IPS-18c (cell line): ENCODE results near the gene TAF4.

Source experiments
- H3K4me3 ChIP-seq: 2 replicates; pipeline ENCODE4 v1.7.0; 2013; ENCODE audit warnings: low read depth, mild to moderate bottlenecking, low read length, moderate library complexity; ENCODE audit not compliant: insufficient read depth
- H3K9me3 ChIP-seq: one replicate; pipeline ENCODE4 v1.6.1; 2013; ENCODE audit warnings: mild to moderate bottlenecking, low read length, moderate library complexity; ENCODE audit not compliant: control insufficient read depth, insufficient read depth

Gene TAF4

DNA sequence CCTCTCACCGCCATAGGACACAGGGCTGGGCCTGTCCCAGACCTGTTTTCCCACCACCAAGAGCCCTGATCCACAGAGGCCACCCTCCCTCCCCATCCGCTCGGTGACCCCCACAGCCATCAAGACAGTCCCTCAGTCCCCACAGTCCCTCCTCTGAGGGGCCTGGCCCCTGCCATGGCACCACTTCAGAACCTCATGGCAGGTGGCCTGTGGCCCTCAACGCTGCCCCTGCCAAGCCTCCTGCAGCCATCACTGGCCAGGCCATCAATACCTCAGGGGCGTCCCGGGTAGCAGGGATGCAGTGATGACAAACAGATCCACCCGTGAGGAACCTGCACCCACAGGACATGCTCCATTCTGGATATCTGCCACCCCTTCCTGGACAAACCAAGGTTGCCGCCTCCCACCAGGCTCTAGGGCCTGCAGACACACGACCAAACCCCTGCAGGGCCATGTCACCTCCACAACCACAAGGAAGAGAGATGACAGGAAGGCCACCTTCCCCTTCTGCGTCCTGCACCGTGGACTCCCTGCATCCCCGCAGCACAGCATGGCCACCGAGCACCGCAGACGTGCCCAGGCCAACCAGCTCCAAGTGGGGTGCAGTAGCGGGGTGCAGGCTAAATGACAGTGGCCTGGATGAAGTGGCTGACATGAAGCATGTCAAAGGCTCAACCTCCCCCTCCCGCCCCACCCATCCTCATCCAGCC lies 14.0 kb downstream of the TAF4 start:
- H3K9me3 ChIP-seq, result peaks cover under 1% of the 10 kb centered on the region
- no peak overlapping the region for H3K4me3 ChIP-seq

DNA sequence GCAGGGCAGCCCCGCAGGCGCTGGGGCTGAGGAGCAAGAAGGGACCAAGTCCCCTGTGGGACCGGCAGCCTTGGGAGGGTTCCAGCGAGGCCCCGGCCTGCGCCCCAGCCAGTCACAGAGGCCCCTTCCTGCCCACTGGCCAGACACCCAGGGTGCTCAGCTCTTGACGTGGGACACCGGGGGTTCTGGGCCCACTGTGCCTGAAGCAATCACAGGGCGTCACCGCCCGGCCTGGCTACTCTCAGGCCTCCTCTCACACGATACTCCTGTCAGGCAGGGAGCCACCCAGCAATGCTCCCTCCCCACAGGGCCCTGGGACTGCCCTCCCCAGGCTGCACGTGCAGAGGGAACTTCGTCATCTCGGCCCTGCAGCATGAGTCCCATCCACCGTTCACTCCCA lies 14.5 kb downstream of the TAF4 start:
- Histone ChIP-seq H3K9me3 (no peaks in the 10 kb centered on the region), H3K4me3 (no peak overlapping the region)

GRCh38 chr20:62050166-62051120 lies 15.2 kb downstream of the TAF4 start:
- Histone ChIP-seq H3K9me3 (no peaks in the 10 kb centered on the region), H3K4me3 (no peak overlapping the region)

DNA sequence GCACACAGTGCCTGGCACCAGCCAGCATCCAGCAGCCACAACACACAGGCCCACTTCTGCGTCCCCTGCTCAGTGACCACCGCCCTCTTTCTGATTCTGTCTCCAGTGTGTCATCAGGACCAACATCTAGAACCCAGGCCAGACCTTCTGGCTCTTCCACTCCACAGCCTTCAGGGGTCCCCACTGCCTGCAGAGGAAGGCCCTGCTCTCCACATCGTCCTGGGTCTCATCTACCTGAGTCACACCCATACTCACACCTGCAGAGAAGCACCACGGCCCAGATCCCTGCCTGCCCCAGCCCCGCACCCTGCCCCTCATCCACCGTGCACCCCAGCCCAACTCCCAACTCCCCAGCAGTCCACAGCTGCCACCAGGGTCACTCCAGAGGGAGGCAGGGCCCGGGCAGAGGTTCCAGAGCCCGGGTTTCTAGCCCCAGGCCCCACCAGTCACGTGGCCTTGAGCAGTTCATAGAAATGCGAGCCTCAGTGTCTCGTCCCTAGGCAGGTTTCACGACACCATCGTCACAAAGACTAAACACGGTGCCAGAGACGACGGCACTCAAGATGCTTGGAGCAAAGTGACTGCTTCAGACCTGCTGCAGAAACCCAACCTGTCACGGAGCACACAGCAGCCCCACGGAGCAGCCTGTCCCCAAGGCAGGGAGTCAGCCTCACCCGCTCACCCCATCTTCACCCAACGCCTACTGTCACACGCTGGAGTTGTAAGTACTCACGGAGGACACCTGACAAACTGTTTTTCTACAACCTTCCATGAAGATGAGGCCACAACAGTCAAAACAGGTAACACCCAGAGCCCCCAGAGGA lies 16.1 kb downstream of the TAF4 start:
- H3K9me3 ChIP-seq, result no peaks in the 10 kb centered on the region
- no peak overlapping the region for H3K4me3 ChIP-seq

DNA sequence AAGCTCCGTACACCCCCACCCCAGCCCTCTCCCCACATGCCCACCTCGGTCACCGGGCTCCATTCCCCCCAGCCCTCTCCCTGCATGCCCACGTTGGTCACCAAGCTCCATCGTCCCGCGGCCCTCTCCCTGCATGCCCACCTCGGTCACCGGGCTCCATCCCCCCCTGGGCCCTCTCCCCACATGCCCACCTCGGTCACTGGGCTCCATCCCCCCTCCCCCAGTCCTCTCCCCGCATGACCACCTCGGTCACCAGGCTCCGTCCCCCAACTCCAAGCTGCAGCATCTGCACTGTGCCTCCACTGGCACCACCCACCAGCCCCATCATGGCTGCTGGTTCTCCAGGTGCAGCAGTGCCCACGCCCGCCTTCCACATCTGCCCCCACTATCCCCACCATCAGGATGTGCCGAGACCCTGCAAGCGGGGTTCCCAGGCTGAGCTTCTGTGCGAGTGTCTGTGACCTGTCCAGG lies 16.8 kb downstream of the TAF4 start:
- H3K9me3 ChIP-seq, result no peaks in the 10 kb centered on the region
- H3K4me3 ChIP-seq, result no peak overlapping the region

DNA sequence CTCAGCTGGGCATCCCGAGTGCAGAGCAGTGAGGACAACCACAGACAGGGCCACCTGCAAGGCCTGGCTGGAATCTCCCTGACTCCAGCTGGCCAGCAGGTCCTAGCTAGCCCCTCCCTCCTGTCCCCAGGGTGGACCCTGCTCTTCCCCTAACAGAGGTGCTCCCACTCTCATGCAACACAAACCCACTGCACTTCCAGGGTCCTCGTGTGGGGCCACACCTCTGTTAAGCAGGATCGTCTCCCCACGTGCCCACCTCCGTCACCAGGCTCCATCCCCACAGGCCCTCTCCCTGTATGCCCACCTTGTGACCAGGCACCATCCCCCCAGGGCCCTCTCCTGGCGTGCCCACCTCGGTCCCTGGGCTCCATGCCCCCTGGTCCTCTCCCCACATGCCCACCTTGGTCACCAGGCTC lies 17.3 kb downstream of the TAF4 start:
- no peak overlapping the region for H3K4me3 ChIP-seq
- H3K9me3 ChIP-seq, result no peaks in the 10 kb centered on the region

- Histone ChIP-seq H3K4me3 (no peak overlapping the region), H3K9me3 (no peaks in the 10 kb centered on the region)
Observed at GRCh38 chr20:62047666-62048345, 17.9 kb downstream of the TAF4 start.

DNA sequence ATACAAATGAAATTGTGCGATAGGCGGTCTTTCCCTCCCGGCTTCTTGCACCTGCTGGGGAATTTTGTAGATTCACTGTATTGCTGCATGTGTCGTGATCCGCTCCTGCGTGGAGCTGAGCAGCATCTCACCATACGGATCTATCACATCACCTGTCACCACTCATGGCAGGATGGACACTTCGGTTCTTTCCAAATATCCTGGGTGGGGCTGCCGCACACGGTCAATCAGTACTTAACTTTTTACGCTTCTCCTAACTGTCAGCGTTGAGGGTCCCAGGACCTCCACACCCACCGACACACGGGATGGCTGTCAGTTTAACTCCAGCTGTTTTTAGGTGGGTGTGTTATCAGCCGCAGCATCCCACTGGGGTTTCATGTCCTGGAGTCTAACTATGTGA lies 19.2 kb downstream of the TAF4 start:
- Histone ChIP-seq H3K4me3 (no peak overlapping the region), H3K9me3 (no peaks in the 10 kb centered on the region)

DNA sequence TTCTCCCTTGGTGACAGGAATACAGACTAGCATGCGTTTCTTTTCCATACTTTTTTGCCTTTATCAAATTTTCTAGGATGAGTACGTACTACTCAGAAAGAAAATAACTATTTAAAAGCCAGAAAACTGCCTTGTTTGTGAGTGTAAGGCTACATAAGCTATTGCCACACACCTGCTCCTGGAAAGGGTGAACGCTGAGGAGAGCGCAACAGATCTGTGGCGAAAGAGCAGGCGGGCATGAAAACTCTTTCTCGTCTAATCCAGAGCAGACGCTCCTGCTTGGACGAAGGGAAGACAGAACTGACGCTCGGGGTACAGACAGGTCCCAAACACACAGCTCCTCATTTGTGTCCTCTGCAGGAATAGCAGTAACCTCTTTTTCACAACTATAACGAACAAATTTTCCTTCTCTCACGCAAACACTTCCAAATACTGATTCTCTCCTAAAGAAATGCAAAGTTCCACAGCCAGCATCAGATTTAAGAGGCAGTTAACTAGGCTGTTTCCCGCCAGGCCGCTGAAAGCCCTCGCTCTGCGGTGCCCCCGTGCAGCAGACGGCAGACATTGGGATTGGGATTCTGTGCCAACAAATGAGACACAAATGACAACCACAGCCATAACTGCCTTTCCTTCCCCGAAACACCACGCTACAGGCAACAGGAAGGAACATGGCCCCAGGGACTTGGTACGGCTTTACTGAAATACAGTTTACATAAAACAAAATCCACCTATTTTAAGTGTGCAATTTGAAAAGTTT lies 20.0 kb downstream of the TAF4 start:
- Histone ChIP-seq H3K4me3 (no peak overlapping the region), H3K9me3 (no peaks in the 10 kb centered on the region)

GRCh38 chr20:62045118-62045517 lies 20.6 kb downstream of the TAF4 start:
- Histone ChIP-seq H3K4me3 (no peak overlapping the region), H3K9me3 (no peaks in the 10 kb centered on the region)

DNA sequence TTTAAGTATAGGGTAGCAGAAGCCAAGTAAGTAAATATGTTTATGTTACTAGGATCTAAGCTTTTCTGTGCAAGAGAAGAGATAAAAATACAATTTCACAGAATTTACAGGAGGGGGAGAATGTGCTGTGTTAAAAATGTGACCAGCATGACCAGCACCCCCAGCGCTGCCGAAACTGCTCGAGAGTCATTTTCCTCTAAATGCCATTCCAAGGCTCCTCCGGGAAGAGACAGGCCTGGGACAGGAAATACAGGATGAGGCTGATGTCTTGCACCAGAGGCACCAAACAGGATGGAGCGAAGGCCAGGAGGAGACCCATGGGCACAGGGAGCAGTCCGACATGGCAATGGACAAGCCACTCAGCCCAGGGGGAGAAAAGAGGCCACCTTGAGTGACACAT lies 21.1 kb downstream of the TAF4 start:
- H3K4me3 ChIP-seq, result no peak overlapping the region
- no peaks in the 10 kb centered on the region for H3K9me3 ChIP-seq

- Histone ChIP-seq H3K9me3 (no peaks in the 10 kb centered on the region), H3K4me3 (no peak overlapping the region)
Observed at GRCh38 chr20:62043131-62043914, 22.4 kb downstream of the TAF4 start.

GRCh38 chr20:62042025-62042820 lies 23.5 kb downstream of the TAF4 start:
- Histone ChIP-seq H3K9me3 (no peaks in the 10 kb centered on the region), H3K4me3 (no peak overlapping the region)

DNA sequence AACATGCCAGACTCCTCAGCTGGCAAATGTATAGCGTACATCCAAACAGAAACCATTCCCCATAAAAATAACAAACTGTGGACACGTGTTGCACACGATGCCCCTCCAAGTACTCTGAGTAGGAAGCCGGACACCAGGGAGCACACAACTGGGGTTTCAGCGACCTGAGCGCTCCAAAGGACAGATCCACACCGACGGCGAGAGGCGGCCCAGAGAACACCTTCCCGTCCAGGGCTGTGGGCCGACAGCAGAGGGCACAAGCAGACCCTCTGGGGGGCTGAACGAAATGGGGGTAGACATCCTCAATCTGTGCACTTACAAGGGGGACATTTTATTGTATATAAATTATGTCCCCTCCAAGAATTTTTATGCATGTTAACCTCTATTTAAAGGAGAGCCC lies 24.7 kb downstream of the TAF4 start:
- Histone ChIP-seq H3K9me3 (no peaks in the 10 kb centered on the region), H3K4me3 (no peak overlapping the region)

DNA sequence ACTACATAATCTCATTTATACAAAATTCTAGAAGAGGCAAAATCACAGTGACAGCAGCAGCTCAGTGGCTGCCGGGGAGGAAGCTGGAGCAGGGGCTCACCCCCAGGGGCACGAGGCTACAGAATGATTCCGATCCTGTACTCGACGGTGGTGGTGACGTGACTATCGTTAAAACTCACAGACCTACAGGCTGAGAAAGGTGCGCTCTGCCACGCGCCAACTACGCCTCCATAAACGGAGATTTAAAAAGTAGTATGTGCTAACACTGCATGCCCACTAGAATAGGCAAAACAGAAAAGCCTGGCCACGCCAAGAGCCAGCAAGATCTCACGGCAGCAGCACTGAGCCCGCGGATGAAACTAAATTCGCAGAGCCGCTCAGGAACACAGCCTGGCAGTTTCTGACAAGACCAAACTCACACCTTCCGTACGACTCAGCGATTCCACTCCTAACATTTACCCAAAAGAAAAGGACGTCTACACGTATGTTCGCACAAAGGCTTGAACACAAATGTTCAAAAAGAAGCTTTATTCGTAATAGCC lies 25.2 kb downstream of the TAF4 start:
- no peak overlapping the region for H3K4me3 ChIP-seq
- no peaks in the 10 kb centered on the region for H3K9me3 ChIP-seq
